Activated CD4-positive, alpha-beta T cell treated with anti-CD3 and anti-CD28 coated beads for 36 hours (primary cell): ENCODE results near the gene BEST1. TPM values are rescaled to one million over a fixed set of nuclear protein-coding genes. Genes with fewer than 3 reads are reported as not detected.

Experiments used
- ATAC-seq: fragments of 200-7000 bp; cut with Tn5 transposase; one replicate; pipeline ENCODE4 v1.10.0; 2021; ENCODE audit warnings: mild to moderate bottlenecking, moderate library complexity
- CTCF ChIA-PET: fragments of 350-600 bp; sonication (Branson Sonifier 250); formaldehyde crosslinking; loops from one replicate; lab custom pipeline; 2021; ENCODE audit warnings: antibody characterized with exemption; lab: Charles Lee
- POLR2A ChIA-PET: fragments of 350-600 bp; sonication (Branson Sonifier 250); formaldehyde crosslinking; loops from one replicate; lab custom pipeline; 2021; ENCODE audit warnings: antibody characterized with exemption, inconsistent platforms; lab: Charles Lee
- DNase-seq: peaks from one replicate; pipeline ENCODE4 v3.0.0-alpha.2; 2020
- H3K27ac Mint-ChIP-seq: one replicate; pipeline ENCODE4 v1.8.0; 2021; ENCODE audit warnings: mixed read lengths
- H3K27me3 Mint-ChIP-seq: one replicate; pipeline ENCODE4 v1.8.0; 2021; ENCODE audit warnings: mixed read lengths
- H3K36me3 Mint-ChIP-seq: one replicate; pipeline ENCODE4 v1.8.0; 2021; ENCODE audit warnings: low read depth, mixed read lengths
- H3K4me1 Mint-ChIP-seq: one replicate; pipeline ENCODE4 v1.8.0; 2021; ENCODE audit warnings: mixed read lengths
- H3K4me3 Mint-ChIP-seq: one replicate; pipeline ENCODE4 v1.8.0; 2021; ENCODE audit warnings: mild to moderate bottlenecking, moderate library complexity, mixed read lengths
- H3K9me3 Mint-ChIP-seq: one replicate; pipeline ENCODE4 v1.8.0; 2021; ENCODE audit warnings: low read depth, mixed read lengths
- intact Hi-C, 2 experiments: fragments of 100-400 bp; cut with DNase I in 1 of 2; cut with micrococcal nuclease in 1 of 2; formaldehyde crosslinking; loops; one replicate each; pipeline versions ENCODE4 v1.14.2 to v1.15.1; 2022 to 2024; cut with DNase I, micrococcal nuclease
- total RNA-seq, 2 experiments: library from RNA; stranded (reverse); gene quantifications; one replicate each; pipeline ENCODE4 v1.2.3, GENCODE V29; 2021

The BEST1 gene
- total RNA-seq, 2 experiments from 2014 or later = 0.37 to 0.65 TPM

- intact Hi-C loops = no loop called here
- ATAC-seq (peak; percentile 69), DNase-seq (peak; percentile 33)
- Mint-ChIP-seq H3K27me3 (peaks cover 49% of the 10 kb centered on the region), H3K9me3 (no peaks in the 10 kb centered on the region), H3K36me3 (no peaks in the 10 kb centered on the region), H3K4me3 (peak within 1 kb of the TSS; percentile 63), H3K27ac (peak within 1 kb of the TSS; percentile 6), H3K4me1 (peaks cover 4% of the 10 kb centered on the region)
- ChIA-PET CTCF (no interaction called here), POLR2A (interaction anchor here (0.5 kb wide), 1 partner anchor 45 kb away, joined by 3 read pairs; no protein-coding TSS in a partner anchor)
Measured at GRCh38 chr11:61917334-61918109, 32.6 kb upstream of the BEST1 start, which contains the start of gene RAB3IL1. TSS of gene RAB3IL1 (minus strand) at chr11:61917566. CDS start at chr11:61917367, 199 bp downstream.

- CTCF ChIA-PET = no interaction called here
- Mint-ChIP-seq H3K27ac (peak overlapping the region; percentile 6), H3K4me3 (peak overlapping the region; percentile 63), H3K27me3 (peaks cover 49% of the 10 kb centered on the region), H3K36me3 (no peaks in the 10 kb centered on the region), H3K4me1 (peaks cover 4% of the 10 kb centered on the region), H3K9me3 (no peaks in the 10 kb centered on the region)
- intact Hi-C loops = no loop called here
- POLR2A ChIA-PET = no interaction called here
- DNase-seq = no peak
- ATAC-seq = no peak
Measured at GRCh38 chr11:61918251-61918937, 31.8 kb upstream of the BEST1 start.

GRCh38 chr11:61918938-61919704, 31.0 kb upstream of the BEST1 start:
- POLR2A ChIA-PET = no interaction called here
- no peak overlapping the region for H3K27ac Mint-ChIP-seq
- H3K9me3 Mint-ChIP-seq = no peaks in the 10 kb centered on the region
- intact Hi-C loops = no loop called here
- peaks cover 4% of the 10 kb centered on the region for H3K4me1 Mint-ChIP-seq
- DNase-seq (no peak), ATAC-seq (no peak)
- CTCF ChIA-PET = interaction anchor here (0.9 to 2.1 kb wide), 2 partner anchors 31 to 163 kb away, joined by 4 to 7 read pairs; partner anchors contain the start of gene BEST1
- H3K27me3 Mint-ChIP-seq = peaks cover 44% of the 10 kb centered on the region
- H3K4me3 Mint-ChIP-seq = no peak overlapping the region
- no peaks in the 10 kb centered on the region for H3K36me3 Mint-ChIP-seq

GRCh38 chr11:61919705-61920631, 30.2 kb upstream of the BEST1 start:
- ChIA-PET POLR2A (no interaction called here), CTCF (interaction anchor here (0.7 to 2.1 kb wide), 3 partner anchors 10 to 162 kb away, joined by 4 to 7 read pairs (median 5); partner anchors contain the start of gene BEST1)
- no peaks in the 10 kb centered on the region for H3K9me3 Mint-ChIP-seq
- ATAC-seq = no peak
- H3K27ac Mint-ChIP-seq = no peak overlapping the region
- intact Hi-C loops = no loop called here
- H3K4me3 Mint-ChIP-seq = no peak overlapping the region
- peaks cover 4% of the 10 kb centered on the region for H3K4me1 Mint-ChIP-seq
- no peaks in the 10 kb centered on the region for H3K36me3 Mint-ChIP-seq
- DNase-seq = no peak
- peaks cover 39% of the 10 kb centered on the region for H3K27me3 Mint-ChIP-seq

- peaks cover 4% of the 10 kb centered on the region for H3K4me1 Mint-ChIP-seq
- H3K9me3 Mint-ChIP-seq = no peaks in the 10 kb centered on the region
- peaks cover 31% of the 10 kb centered on the region for H3K27me3 Mint-ChIP-seq
- no peaks in the 10 kb centered on the region for H3K36me3 Mint-ChIP-seq
- no peak for ATAC-seq
- intact Hi-C loops = no loop called here
- no peak overlapping the region for H3K4me3 Mint-ChIP-seq
- ChIA-PET POLR2A (no interaction called here), CTCF (interaction anchor here (2.1 kb wide), 1 partner anchor 160 kb away, joined by 7 read pairs; no protein-coding TSS in a partner anchor)
- no peak for DNase-seq
- H3K27ac Mint-ChIP-seq = no peak overlapping the region
Measured at GRCh38 chr11:61921446-61921845, 28.7 kb upstream of the BEST1 start.

- Mint-ChIP-seq H3K4me3 (no peak overlapping the region), H3K27ac (no peak overlapping the region), H3K36me3 (no peaks in the 10 kb centered on the region), H3K4me1 (peaks cover 3% of the 10 kb centered on the region), H3K27me3 (peaks cover 27% of the 10 kb centered on the region), H3K9me3 (no peaks in the 10 kb centered on the region)
- POLR2A ChIA-PET = no interaction called here
- DNase-seq (no peak), ATAC-seq (no peak)
- intact Hi-C loops = no loop called here
- CTCF ChIA-PET = interaction anchor here (0.6 to 1.4 kb wide), 3 partner anchors 26 to 186 kb away, joined by 3 to 4 read pairs (median 3); no protein-coding TSS in a partner anchor
Measured at GRCh38 chr11:61922539-61922938, 27.6 kb upstream of the BEST1 start.

- H3K4me1 Mint-ChIP-seq = no peaks in the 10 kb centered on the region
- ATAC-seq (no peak), DNase-seq (no peak)
- CTCF ChIA-PET = interaction anchor here (0.7 to 3.3 kb wide), 8 partner anchors 13 to 185 kb away, joined by 3 to 13 read pairs (median 4); no protein-coding TSS in a partner anchor
- H3K27ac Mint-ChIP-seq = no peak overlapping the region
- H3K36me3 Mint-ChIP-seq = no peaks in the 10 kb centered on the region
- POLR2A ChIA-PET = no interaction called here
- H3K9me3 Mint-ChIP-seq = no peaks in the 10 kb centered on the region
- H3K27me3 Mint-ChIP-seq = peaks cover 18% of the 10 kb centered on the region
- intact Hi-C loops = no loop called here
- H3K4me3 Mint-ChIP-seq = no peak overlapping the region
Measured at GRCh38 chr11:61923166-61924063, 26.7 kb upstream of the BEST1 start.

GRCh38 chr11:61924064-61924455, 26.1 kb upstream of the BEST1 start:
- Mint-ChIP-seq H3K27ac (no peak overlapping the region), H3K27me3 (peaks cover 12% of the 10 kb centered on the region), H3K36me3 (no peaks in the 10 kb centered on the region), H3K9me3 (no peaks in the 10 kb centered on the region), H3K4me3 (no peak overlapping the region), H3K4me1 (no peaks in the 10 kb centered on the region)
- ChIA-PET CTCF (interaction anchor here (0.7 to 3.3 kb wide), 6 partner anchors 13 to 184 kb away, joined by 3 to 13 read pairs (median 5); no protein-coding TSS in a partner anchor), POLR2A (no interaction called here)
- ATAC-seq (no peak), DNase-seq (no peak)
- intact Hi-C loops = no loop called here

GRCh38 chr11:61925736-61926135, 24.4 kb upstream of the BEST1 start:
- POLR2A ChIA-PET = no interaction called here

More at GRCh38 chr11:61925736-61926135, 24.4 kb upstream of the BEST1 start:
- peaks cover 5% of the 10 kb centered on the region for H3K27me3 Mint-ChIP-seq
- H3K9me3 Mint-ChIP-seq = no peaks in the 10 kb centered on the region
- no peak for DNase-seq
- CTCF ChIA-PET = interaction anchor here (1.2 to 3.3 kb wide), 3 partner anchors 14 to 182 kb away, joined by 4 to 13 read pairs (median 8); no protein-coding TSS in a partner anchor
- H3K4me1 Mint-ChIP-seq = no peaks in the 10 kb centered on the region
- intact Hi-C loops = no loop called here
- H3K4me3 Mint-ChIP-seq = no peak overlapping the region
- H3K36me3 Mint-ChIP-seq = no peaks in the 10 kb centered on the region
- ATAC-seq = no peak
- no peak overlapping the region for H3K27ac Mint-ChIP-seq
